Stomach (tissue), 9 donors: ENCODE results near the gene BCL2. TPM values are rescaled to one million over a fixed set of nuclear protein-coding genes. Genes with fewer than 3 reads are reported as not detected.
A peak's percentile ranks its signal among the peaks of the same experiment; 100 is the strongest.

ENCODE experiments used
- DNase-seq, 2 donors: peaks; one replicate each; pipeline versions ENCODE4 v3.0.0 to v3.0.0-alpha.2; 2013 to 2019
- H3K27ac ChIP-seq, 5 donors: fragments of 200-600 bp in 4 of 5; sonication (generic) in 4 of 5; one replicate each; pipeline ENCODE4 v1.5.1; 2013 to 2019; ENCODE audit warnings: mild to moderate bottlenecking in 1 of 5, moderate library complexity in 1 of 5
- H3K27me3 ChIP-seq, 3 donors: fragments of 200-600 bp; sonication (generic); one replicate each; pipeline ENCODE4 v1.5.1; 2017 to 2019; ENCODE audit warnings: mixed run types in 1 of 3
- H3K36me3 ChIP-seq, 4 donors: fragments of 200-600 bp; sonication (generic); 1 replicate in 3 of 4; 2 replicates in 1 of 4; pipeline ENCODE4 v1.5.1; 2016 to 2019
- H3K4me1 ChIP-seq, 4 donors: fragments of 200-600 bp; sonication (generic); one replicate each; pipeline ENCODE4 v1.5.1; 2016 to 2019
- H3K4me3 ChIP-seq, 4 donors: fragments of 200-600 bp; sonication (generic) in 3 of 4; one replicate each; pipeline ENCODE4 v1.5.1; 2016 to 2019; ENCODE audit warnings: mild to moderate bottlenecking in 1 of 4
- H3K9me3 ChIP-seq, 4 donors: fragments of 200-600 bp; sonication (generic); one replicate each; pipeline ENCODE4 v1.5.1; 2016 to 2019
- CTCF ChIP-seq, 7 experiments: fragments of 450-650 bp in 4 of 7; fragments of 200-600 bp in 3 of 7; sonication (generic) in 3 of 7; IDR thresholded peaks; one replicate each; pipeline ENCODE4 v1.5.1; 2016 to 2019; ENCODE audit warnings: antibody characterized with exemption in 7 of 7, control low read depth in 2 of 7, mild to moderate bottlenecking in 1 of 7
- EP300 ChIP-seq: sonication (generic); formaldehyde crosslinking; IDR thresholded peaks from one replicate; pipeline ENCODE4 v1.6.1; 2017; ENCODE audit warnings: antibody characterized with exemption
- POLR2A ChIP-seq, 4 donors: fragments of 450-650 bp; IDR thresholded peaks; one replicate each; pipeline ENCODE4 v1.6.1; 2016; ENCODE audit warnings: antibody characterized with exemption in 4 of 4, control low read depth in 2 of 4, mild to moderate bottlenecking in 1 of 4, moderate library complexity in 1 of 4
- POLR2AphosphoS5 ChIP-seq, 3 donors: sonication (generic); formaldehyde crosslinking; IDR thresholded peaks; one replicate each; pipeline ENCODE4 v1.6.1; 2016; ENCODE audit warnings: antibody characterized with exemption in 3 of 3
- WGBS, 5 donors: extraction: QIAGEN DNeasy Blood & Tissue Kit in 3 of 5; methylation state at CpG; one replicate each; pipeline versions ENCODE4 v1.1.5 to v1.1.7; 2013 to 2018; 5-methylcytosine and 5-hydroxymethylcytosine counted together
- intact Hi-C: fragments of 100-400 bp; cut with DNase I; formaldehyde crosslinking; loops from one replicate; pipeline ENCODE4 v1.15.1; 2023; ENCODE audit warnings: low total_unique reads
- polyA plus RNA-seq, 3 donors: library from polyadenylated mRNA; stranded (reverse); fragments of 200-250 nt; gene quantifications; one replicate each; pipeline ENCODE4 v1.2.3, GENCODE V29; 2013
- total RNA-seq, 5 donors: library from RNA; depleted of rRNA; stranded (reverse); fragments of >200 nt; gene quantifications; one replicate each; pipeline versions ENCODE4 v1.1.0 to v1.2.3, GENCODE V29; 2014 to 2016
- donor health status: healthy with polysubstance abuse.
- donor health status: Bipolar disorder and iron deficiency.
- donor health status: healthy.

BCL2 gene
- total and polyA plus RNA-seq, 8 donors = 1.5 to 53.9 (median 6.0) TPM

GRCh38 chr18:63336366-63337099 lies 17.0 kb upstream of the BCL2 start:
- intact Hi-C loops = no loop called here
- WGBS, 5 donors = 48 to 70% (median 60%) methylated on average over 8 of the region's 8 CpGs
- H3K27me3 ChIP-seq = no peaks in the 10 kb centered on the region
- H3K4me1 ChIP-seq = no peaks in the 10 kb centered on the region
- peaks cover 26 to 96% (median 86%) of the 10 kb centered on the region in 4 donors for H3K36me3 ChIP-seq
- H3K9me3 ChIP-seq = no peaks in the 10 kb centered on the region
- no peak for TF ChIP-seq POLR2AphosphoS5 (IDR thresholded peaks at IDR 0.05)
- TF ChIP-seq EP300 = no peak
- TF ChIP-seq CTCF (IDR thresholded peaks at IDR 0.05) = no peak
- no peak for TF ChIP-seq POLR2A (IDR thresholded peaks at IDR 0.05)
- H3K4me3 ChIP-seq = no peak overlapping the region
- no peak for DNase-seq
- H3K27ac ChIP-seq = peak overlapping the region in 2 of 5 donors; percentile 25 to 41

- intact Hi-C loops = no loop called here
Measured at GRCh38 chr18:63331105-63331504, 11.5 kb upstream of the BCL2 start.

GRCh38 chr18:63329431-63330145 lies 10.0 kb upstream of the BCL2 start:
- no peaks in the 10 kb centered on the region for H3K27me3 ChIP-seq
- H3K4me3 ChIP-seq = no peak overlapping the region
- intact Hi-C loops = loop anchor here (5.0 kb wide), 1 partner anchor 202 kb away; no protein-coding TSS in a partner anchor
- no peak overlapping the region for H3K27ac ChIP-seq
- WGBS, 5 donors = 83 to 92% (median 88%) methylated on average over 7 of the region's 7 CpGs
- TF ChIP-seq EP300 (no peak), POLR2AphosphoS5 (IDR thresholded peaks at IDR 0.05) (no peak), CTCF (IDR thresholded peaks at IDR 0.05) (no peak), POLR2A (IDR thresholded peaks at IDR 0.05) (no peak)
- no peaks in the 10 kb centered on the region for H3K4me1 ChIP-seq
- H3K36me3 ChIP-seq = peaks cover 14 to 56% (median 54%) of the 10 kb centered on the region in 4 donors
- no peaks in the 10 kb centered on the region for H3K9me3 ChIP-seq
- DNase-seq = no peak

More at GRCh38 chr18:63331105-63331504, 11.5 kb upstream of the BCL2 start:
- Histone ChIP-seq H3K9me3 (no peaks in the 10 kb centered on the region), H3K36me3 (peaks cover 19 to 71% (median 69%) of the 10 kb centered on the region in 4 donors), H3K4me1 (no peaks in the 10 kb centered on the region), H3K27ac (no peak overlapping the region), H3K4me3 (no peak overlapping the region), H3K27me3 (no peaks in the 10 kb centered on the region)
- no peak for DNase-seq
- 85 to 94% (median 90%) methylated on average over 4 of the region's 4 CpGs for WGBS, 5 donors
- TF ChIP-seq EP300 (no peak), POLR2A (IDR thresholded peaks at IDR 0.05) (no peak), CTCF (IDR thresholded peaks at IDR 0.05) (no peak), POLR2AphosphoS5 (IDR thresholded peaks at IDR 0.05) (no peak)

GRCh38 chr18:63326011-63326410 lies 6.4 kb upstream of the BCL2 start:
- no peak overlapping the region for H3K4me3 ChIP-seq
- peaks cover 3 to 15% (median 12%) of the 10 kb centered on the region in 4 donors for H3K4me1 ChIP-seq
- no peak overlapping the region for H3K27ac ChIP-seq
- no peaks in the 10 kb centered on the region for H3K9me3 ChIP-seq
- intact Hi-C loops = loop anchor here (5.0 kb wide), 1 partner anchor 199 kb away; no protein-coding TSS in a partner anchor
- peaks cover 0 to 22% (median 19%) of the 10 kb centered on the region in 4 donors for H3K36me3 ChIP-seq
- TF ChIP-seq POLR2AphosphoS5 (IDR thresholded peaks at IDR 0.05) (no peak), CTCF (IDR thresholded peaks at IDR 0.05) (no peak), EP300 (no peak), POLR2A (IDR thresholded peaks at IDR 0.05) (no peak)
- no peak for DNase-seq
- no peaks in the 10 kb centered on the region for H3K27me3 ChIP-seq
- 80 to 87% (median 82%) methylated on average over 5 of the region's 5 CpGs for WGBS, 5 donors
